ENCODE data around the gene HECW1.

DNA sequence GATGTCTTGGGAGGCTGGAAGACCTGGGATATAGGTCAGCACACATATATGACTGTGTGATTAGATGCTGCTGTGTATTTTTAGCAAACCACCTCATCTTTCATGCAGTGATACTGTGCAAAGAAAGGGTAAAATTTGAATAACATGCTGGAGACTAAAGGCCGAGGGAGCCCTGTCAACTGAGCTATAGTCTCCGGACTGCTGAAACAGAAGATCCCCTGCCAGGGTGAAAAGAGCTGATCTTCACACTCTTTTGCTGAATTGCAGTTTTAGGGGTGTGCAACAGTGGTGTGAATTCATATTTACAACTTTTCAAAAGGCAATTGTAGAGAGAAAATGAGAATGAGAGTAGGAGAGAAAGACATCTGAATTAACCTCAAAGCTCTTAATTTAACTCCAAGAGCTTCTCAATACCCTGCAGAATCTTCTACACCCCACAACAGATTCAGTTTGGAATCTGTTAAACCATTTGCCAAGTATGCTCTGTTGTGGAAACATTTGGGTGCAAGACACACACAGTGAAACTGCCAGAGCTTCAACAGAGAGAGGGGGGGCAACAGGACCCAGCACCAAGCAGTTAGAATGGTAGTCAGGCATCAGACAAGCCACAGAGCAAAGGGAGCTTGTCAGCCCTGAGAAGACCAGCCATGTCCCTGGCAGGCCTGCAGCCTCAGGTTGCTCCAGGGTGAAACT is 280.3 kb downstream of the HECW1 start:
- TF ChIP-seq CEBPB (IDR thresholded peaks at IDR 0.05) (no peak), USF1 (IDR thresholded peaks at IDR 0.05) (no peak)
